ENCODE results near the gene ZNF507.
A peak's percentile ranks its signal among the peaks of the same experiment; 100 is the strongest.
"Not testable (repeated sequence)": the region's sequence is repeated elsewhere in the genome, so short reads cannot be mapped to it uniquely, and the experiment has no call there.

The ZNF507 gene

DNA sequence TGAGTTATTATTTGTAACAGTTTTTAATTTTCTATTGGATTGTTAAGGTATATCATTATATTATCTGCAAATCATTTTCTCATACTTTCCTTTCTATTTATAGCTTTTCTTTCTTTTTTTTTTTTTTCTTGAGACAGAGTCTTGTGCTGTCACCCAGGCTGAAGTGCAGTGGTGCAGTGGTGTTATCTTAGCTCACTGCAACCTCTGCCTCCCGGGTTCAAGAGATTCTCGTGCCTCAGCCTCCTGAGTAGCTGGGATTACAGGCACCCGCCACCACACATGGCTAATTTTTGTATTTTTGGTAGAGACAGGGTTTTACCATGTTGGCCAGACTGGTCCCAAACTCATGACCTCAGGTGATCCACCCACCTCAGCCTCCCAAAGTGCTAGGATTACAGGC, 29.0 kb downstream of the ZNF507 start:
- H3K27me3 ChIP-seq (ENCODE audit: control insufficient read depth, insufficient read depth, low read length); H3K9me3 ChIP-seq (replicated peaks; ENCODE audit: low read length): not testable (repeated sequence)
- Histone ChIP-seq H3K4me1 (ENCODE audit: control insufficient read depth, insufficient read depth, low read length) (peaks cover 23% of the 10 kb centered on the region), H3K9ac (ENCODE audit: low read depth, low read length) (peak overlapping the region; percentile 37), H3K4me3 (ENCODE audit: low read length) (peak overlapping the region; percentile 29), H3K36me3 (ENCODE audit: insufficient read depth, low read length) (peaks cover 25% of the 10 kb centered on the region), H3K4me2 (ENCODE audit: low read length) (peak overlapping the region; percentile 69)

GRCh38 chr19:32377088-32377487, 31.7 kb downstream of the ZNF507 start:
- H3K36me3 ChIP-seq (ENCODE audit: insufficient read depth, low read length), result peaks cover 35% of the 10 kb centered on the region
- H3K27me3 ChIP-seq (ENCODE audit: control insufficient read depth, insufficient read depth, low read length); H3K9me3 ChIP-seq (replicated peaks; ENCODE audit: low read length); H3K9ac ChIP-seq (ENCODE audit: low read depth, low read length); H3K4me2 ChIP-seq (ENCODE audit: low read length); H3K4me3 ChIP-seq (ENCODE audit: low read length): not testable (repeated sequence)
- peaks cover 23% of the 10 kb centered on the region for H3K4me1 ChIP-seq (ENCODE audit: control insufficient read depth, insufficient read depth, low read length)

DNA sequence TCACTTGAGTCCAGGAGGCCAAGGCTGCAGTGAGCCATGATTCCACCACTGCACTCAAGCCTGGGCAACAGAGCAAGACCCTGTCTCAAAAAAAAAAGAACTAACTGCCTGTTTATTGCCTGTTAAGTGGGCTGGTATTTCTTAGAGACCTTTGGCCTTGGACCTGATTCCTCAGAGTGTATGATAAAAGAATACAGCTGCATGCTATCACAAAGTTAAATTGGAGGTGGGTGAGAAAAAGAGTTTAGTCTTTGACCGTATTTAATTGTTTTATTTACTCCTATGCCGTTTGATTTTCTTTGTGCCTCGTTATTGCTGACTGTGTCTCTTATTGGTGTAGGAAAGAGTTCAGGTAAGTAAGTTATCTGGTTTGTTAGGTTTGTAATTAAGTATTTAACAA, 34.9 kb downstream of the ZNF507 start:
- no peaks in the 10 kb centered on the region for H3K27me3 ChIP-seq (ENCODE audit: control insufficient read depth, insufficient read depth, low read length)
- H3K36me3 ChIP-seq (ENCODE audit: insufficient read depth, low read length), result peaks cover 44% of the 10 kb centered on the region

DNA sequence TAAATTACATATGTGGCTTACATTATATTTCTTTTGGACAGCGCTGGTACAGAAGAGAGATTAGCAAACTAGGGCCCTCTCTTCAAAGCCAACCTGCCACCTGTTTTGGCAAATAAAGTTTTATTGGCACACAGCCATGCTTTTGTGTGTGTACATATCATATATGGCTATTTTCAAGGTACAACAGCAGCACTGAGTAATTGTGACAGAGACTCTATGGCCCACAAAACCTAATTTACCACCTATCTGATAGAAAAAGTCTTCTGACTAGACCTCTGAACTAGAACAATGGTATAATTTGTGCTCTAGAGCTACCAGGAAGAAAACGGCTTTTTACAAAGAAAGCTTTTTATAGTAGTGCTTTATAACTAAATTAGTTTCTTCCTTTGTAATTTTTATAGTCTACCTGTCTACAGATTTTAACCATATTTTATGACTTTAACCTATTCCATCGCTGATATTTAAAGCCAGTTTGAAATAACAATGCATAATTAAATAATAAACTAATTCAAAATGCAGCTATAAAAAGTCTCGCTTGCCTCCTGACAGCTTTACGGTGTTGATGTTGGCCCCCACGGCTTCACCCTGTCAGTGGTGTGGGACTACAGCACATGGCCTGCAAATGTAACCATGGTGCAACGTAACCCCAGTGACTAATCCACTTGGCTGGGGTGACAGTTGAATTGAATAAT, 42.4 kb downstream of the ZNF507 start:
- Histone ChIP-seq H3K9ac (ENCODE audit: low read depth, low read length) (no peak overlapping the region), H3K36me3 (ENCODE audit: insufficient read depth, low read length) (peaks cover 14% of the 10 kb centered on the region), H3K4me1 (ENCODE audit: control insufficient read depth, insufficient read depth, low read length) (peaks cover 4% of the 10 kb centered on the region), H3K27me3 (ENCODE audit: control insufficient read depth, insufficient read depth, low read length) (no peaks in the 10 kb centered on the region), H3K9me3 (replicated peaks; ENCODE audit: low read length) (no peaks in the 10 kb centered on the region), H3K4me3 (ENCODE audit: low read length) (no peak overlapping the region), H3K4me2 (ENCODE audit: low read length) (no peak overlapping the region)

More for the DNA sequence above, 34.9 kb downstream of the ZNF507 start:
- no peaks in the 10 kb centered on the region for H3K9me3 ChIP-seq (replicated peaks; ENCODE audit: low read length)
- H3K4me1 ChIP-seq (ENCODE audit: control insufficient read depth, insufficient read depth, low read length), result no peaks in the 10 kb centered on the region
- H3K4me3 ChIP-seq (ENCODE audit: low read length), result no peak overlapping the region
- H3K9ac ChIP-seq (ENCODE audit: low read depth, low read length), result no peak overlapping the region
- no peak overlapping the region for H3K4me2 ChIP-seq (ENCODE audit: low read length)

DNA sequence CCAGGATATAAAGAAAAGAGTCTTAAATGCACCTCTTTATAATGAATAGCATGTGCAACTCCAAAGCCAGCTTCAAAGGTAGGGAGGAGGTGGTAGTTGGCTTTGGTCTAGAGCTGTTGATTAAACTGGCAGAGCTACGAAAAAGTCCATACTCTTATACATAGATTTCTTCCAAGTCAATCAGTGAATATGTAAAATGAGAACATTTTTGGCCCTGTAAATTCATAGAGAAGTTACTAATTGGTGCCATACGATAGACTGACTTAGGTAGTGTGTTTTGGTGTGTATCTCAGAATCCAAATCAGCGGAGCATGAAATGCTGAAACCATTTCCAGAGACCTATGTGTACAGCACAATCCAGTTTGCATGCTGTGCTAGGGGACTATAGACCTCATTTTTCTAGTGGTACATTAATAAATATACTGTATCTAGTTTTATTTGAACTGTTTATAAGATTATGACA, 43.0 kb downstream of the ZNF507 start:
- no peak overlapping the region for H3K4me3 ChIP-seq (ENCODE audit: low read length)
- H3K9ac ChIP-seq (ENCODE audit: low read depth, low read length), result no peak overlapping the region
- no peaks in the 10 kb centered on the region for H3K9me3 ChIP-seq (replicated peaks; ENCODE audit: low read length)
- peaks cover 9% of the 10 kb centered on the region for H3K36me3 ChIP-seq (ENCODE audit: insufficient read depth, low read length)
- H3K4me2 ChIP-seq (ENCODE audit: low read length), result no peak overlapping the region
- H3K4me1 ChIP-seq (ENCODE audit: control insufficient read depth, insufficient read depth, low read length), result peaks cover 4% of the 10 kb centered on the region
- no peaks in the 10 kb centered on the region for H3K27me3 ChIP-seq (ENCODE audit: control insufficient read depth, insufficient read depth, low read length)

DNA sequence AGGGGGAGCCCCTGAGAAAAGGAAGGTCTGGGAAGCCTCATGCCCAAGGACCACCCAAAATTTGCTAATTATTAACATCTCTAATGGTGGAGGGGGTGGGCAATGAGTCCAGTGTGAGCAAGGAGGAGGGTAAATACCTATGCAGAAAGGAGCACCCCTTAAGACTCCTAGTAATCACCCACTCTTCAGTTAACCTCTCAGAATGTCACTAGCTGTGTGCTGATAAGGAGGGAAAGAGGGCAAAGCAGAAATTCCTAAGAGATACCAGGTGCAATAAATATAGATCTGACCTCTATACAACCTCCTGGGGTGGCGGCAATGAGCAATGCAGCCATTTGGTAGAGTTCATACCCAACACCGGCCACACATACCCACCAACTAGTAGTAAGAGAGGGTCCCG, 47.5 kb downstream of the ZNF507 start:
- H3K27me3 ChIP-seq (ENCODE audit: control insufficient read depth, insufficient read depth, low read length), result no peaks in the 10 kb centered on the region
- H3K4me3 ChIP-seq (ENCODE audit: low read length), result no peak overlapping the region
- no peak overlapping the region for H3K9ac ChIP-seq (ENCODE audit: low read depth, low read length)
- peaks cover 4% of the 10 kb centered on the region for H3K4me1 ChIP-seq (ENCODE audit: control insufficient read depth, insufficient read depth, low read length)
- H3K36me3 ChIP-seq (ENCODE audit: insufficient read depth, low read length), result no peaks in the 10 kb centered on the region
- no peaks in the 10 kb centered on the region for H3K9me3 ChIP-seq (replicated peaks; ENCODE audit: low read length)
- H3K4me2 ChIP-seq (ENCODE audit: low read length), result no peak overlapping the region

DNA sequence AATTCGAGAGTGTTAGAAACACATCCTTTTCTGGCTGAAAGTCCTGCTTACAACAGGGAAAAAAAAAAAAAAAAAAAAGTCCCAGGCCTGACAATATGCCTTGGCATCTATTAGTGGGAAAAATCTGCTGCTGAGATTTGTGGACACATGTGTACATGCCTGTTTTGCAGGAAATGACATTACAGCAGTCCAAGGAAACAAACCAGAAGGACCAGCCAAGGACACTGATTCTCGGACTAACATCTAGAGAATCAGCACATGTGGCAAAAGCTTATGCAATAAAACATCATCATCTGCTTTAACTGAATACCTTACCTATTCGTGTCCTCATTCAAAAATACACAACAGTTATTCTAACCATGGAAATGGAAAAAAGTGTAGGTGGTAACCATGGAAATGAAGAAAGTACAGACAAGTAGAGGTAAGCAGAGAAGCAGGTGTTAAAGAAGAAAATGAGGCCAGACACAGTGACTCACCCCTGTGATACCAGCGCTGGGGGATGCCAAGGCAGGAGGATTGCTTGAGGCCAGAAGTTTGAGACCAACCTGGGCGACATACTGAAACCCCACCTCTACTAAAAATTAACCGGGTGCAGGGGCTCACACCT, 50.7 kb downstream of the ZNF507 start:
- Histone ChIP-seq H3K9me3 (replicated peaks; ENCODE audit: low read length) (no peaks in the 10 kb centered on the region), H3K4me3 (ENCODE audit: low read length) (no peak overlapping the region), H3K4me1 (ENCODE audit: control insufficient read depth, insufficient read depth, low read length) (peaks cover 8% of the 10 kb centered on the region), H3K4me2 (ENCODE audit: low read length) (no peak overlapping the region), H3K9ac (ENCODE audit: low read depth, low read length) (no peak overlapping the region), H3K27me3 (ENCODE audit: control insufficient read depth, insufficient read depth, low read length) (no peaks in the 10 kb centered on the region), H3K36me3 (ENCODE audit: insufficient read depth, low read length) (no peaks in the 10 kb centered on the region)

GRCh38 chr19:32397671-32398101, 52.3 kb downstream of the ZNF507 start:
- Histone ChIP-seq H3K27me3 (ENCODE audit: control insufficient read depth, insufficient read depth, low read length) (no peaks in the 10 kb centered on the region), H3K9me3 (replicated peaks; ENCODE audit: low read length) (no peaks in the 10 kb centered on the region), H3K36me3 (ENCODE audit: insufficient read depth, low read length) (no peaks in the 10 kb centered on the region), H3K9ac (ENCODE audit: low read depth, low read length) (no peak overlapping the region), H3K4me2 (ENCODE audit: low read length) (no peak overlapping the region), H3K4me1 (ENCODE audit: control insufficient read depth, insufficient read depth, low read length) (peaks cover 8% of the 10 kb centered on the region), H3K4me3 (ENCODE audit: low read length) (no peak overlapping the region)

GRCh38 chr19:32401992-32402391, 56.6 kb downstream of the ZNF507 start:
- Histone ChIP-seq H3K4me3 (ENCODE audit: low read length) (no peak overlapping the region), H3K36me3 (ENCODE audit: insufficient read depth, low read length) (no peaks in the 10 kb centered on the region), H3K4me1 (ENCODE audit: control insufficient read depth, insufficient read depth, low read length) (peaks cover 25% of the 10 kb centered on the region), H3K4me2 (ENCODE audit: low read length) (no peak overlapping the region), H3K9ac (ENCODE audit: low read depth, low read length) (no peak overlapping the region), H3K9me3 (replicated peaks; ENCODE audit: low read length) (no peaks in the 10 kb centered on the region), H3K27me3 (ENCODE audit: control insufficient read depth, insufficient read depth, low read length) (no peaks in the 10 kb centered on the region)

DNA sequence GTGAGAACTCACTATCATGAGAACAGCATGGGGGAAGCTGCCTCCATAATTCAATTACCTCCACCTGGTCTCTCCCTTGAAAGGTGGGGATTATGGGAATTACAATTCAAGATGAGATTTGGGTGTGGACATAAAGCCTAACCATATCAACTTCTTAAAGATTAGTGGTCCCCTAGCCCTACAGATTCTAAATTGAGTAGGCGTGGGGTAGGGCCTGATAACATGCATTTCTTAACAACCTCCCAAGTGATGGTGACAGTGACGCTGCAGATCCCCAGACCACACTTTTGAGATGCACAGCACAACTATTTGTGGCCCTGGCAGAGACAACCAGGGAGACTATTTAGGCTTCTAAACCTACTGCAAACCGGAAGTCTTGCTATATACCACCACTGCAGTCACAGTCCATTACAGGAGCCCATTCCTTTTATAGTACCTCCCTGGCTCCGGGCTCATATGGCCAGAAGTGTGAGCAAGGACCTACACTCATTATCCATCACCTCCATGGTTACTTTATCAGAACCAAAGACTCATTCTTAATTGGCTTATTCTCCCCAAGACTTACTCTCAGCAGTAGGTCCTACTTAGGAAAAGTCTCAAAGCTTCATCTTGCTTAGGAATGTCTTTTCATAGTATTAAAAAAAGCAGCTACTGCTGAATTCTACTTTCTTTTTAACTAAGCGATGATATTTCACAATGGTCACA, 58.0 kb downstream of the ZNF507 start:
- H3K4me2 ChIP-seq (ENCODE audit: low read length), result peak overlapping the region; percentile 91
- H3K27me3 ChIP-seq (ENCODE audit: control insufficient read depth, insufficient read depth, low read length), result no peaks in the 10 kb centered on the region
- peaks cover 26% of the 10 kb centered on the region for H3K4me1 ChIP-seq (ENCODE audit: control insufficient read depth, insufficient read depth, low read length)
- no peak overlapping the region for H3K9ac ChIP-seq (ENCODE audit: low read depth, low read length)
- H3K4me3 ChIP-seq (ENCODE audit: low read length), result no peak overlapping the region
- peaks cover 9% of the 10 kb centered on the region for H3K36me3 ChIP-seq (ENCODE audit: insufficient read depth, low read length)
- no peaks in the 10 kb centered on the region for H3K9me3 ChIP-seq (replicated peaks; ENCODE audit: low read length)

DNA sequence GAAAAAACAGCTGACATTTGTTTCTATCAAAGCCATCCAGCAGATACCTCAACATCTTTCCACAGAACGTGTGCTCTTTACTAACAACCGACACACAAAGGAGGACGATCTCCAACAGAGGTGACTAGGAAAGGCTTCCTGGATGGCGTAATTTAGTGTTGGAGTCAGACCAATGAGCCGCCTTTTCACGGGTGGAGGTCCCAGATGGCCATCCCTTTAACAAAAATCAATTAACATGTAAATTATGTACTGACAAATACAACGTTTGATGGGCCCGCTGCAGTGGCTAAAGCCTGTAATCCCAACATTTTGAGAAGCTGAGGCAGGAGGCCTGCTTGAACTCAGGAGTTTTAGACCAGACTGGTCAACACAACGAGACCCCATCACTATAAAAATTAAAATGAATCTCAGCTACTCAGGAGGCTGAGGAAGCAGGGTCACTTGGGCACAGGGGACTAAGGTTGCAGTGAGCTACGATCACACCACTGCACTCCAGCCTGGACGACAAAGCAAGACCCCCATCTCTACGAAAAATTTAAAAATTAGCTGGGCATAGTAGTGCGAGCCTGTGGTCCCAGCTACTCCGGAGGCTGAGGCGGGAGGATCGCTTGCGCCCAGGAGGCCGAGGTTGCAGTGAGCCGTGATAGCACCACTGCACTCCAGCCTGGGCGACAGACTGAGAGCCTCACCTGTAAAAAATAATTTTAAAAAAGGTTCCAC, 59.0 kb downstream of the ZNF507 start:
- H3K4me3 ChIP-seq (ENCODE audit: low read length), result peak overlapping the region; percentile 97
- peak overlapping the region; percentile 100 for H3K9ac ChIP-seq (ENCODE audit: low read depth, low read length)
- peak overlapping the region; percentile 91 for H3K4me2 ChIP-seq (ENCODE audit: low read length)
- H3K4me1 ChIP-seq (ENCODE audit: control insufficient read depth, insufficient read depth, low read length), result peaks cover 26% of the 10 kb centered on the region
- H3K36me3 ChIP-seq (ENCODE audit: insufficient read depth, low read length), result peaks cover 17% of the 10 kb centered on the region
- H3K27me3 ChIP-seq (ENCODE audit: control insufficient read depth, insufficient read depth, low read length), result no peaks in the 10 kb centered on the region
- H3K9me3 ChIP-seq (replicated peaks; ENCODE audit: low read length), result no peaks in the 10 kb centered on the region

Data from skeletal muscle satellite cell (primary cell).